ENCODE results near the gene CCDC27.

Gene CCDC27

GRCh38 chr1:3718764-3719163, 33.5 kb upstream of the CCDC27 start:
- no peak for ATAC-seq

- ATAC-seq = no peak
Measured at GRCh38 chr1:3721955-3722465, 30.2 kb upstream of the CCDC27 start.

- no peak for ATAC-seq
Measured at GRCh38 chr1:3722846-3723245, 29.4 kb upstream of the CCDC27 start.

GRCh38 chr1:3724416-3725030, 27.7 kb upstream of the CCDC27 start:
- ATAC-seq = peak; percentile 35 to 57

- ATAC-seq = no peak
Measured at GRCh38 chr1:3725366-3725765, 26.9 kb upstream of the CCDC27 start.

GRCh38 chr1:3727042-3727824, 25.0 kb upstream of the CCDC27 start:
- no peak for ATAC-seq

- ATAC-seq = no peak
Measured at GRCh38 chr1:3727825-3728776, 24.1 kb upstream of the CCDC27 start.

- no peak for ATAC-seq
Measured at GRCh38 chr1:3729594-3730542, 22.4 kb upstream of the CCDC27 start.

GRCh38 chr1:3730543-3731247, 21.6 kb upstream of the CCDC27 start:
- no peak for ATAC-seq

- no peak for ATAC-seq
Measured at GRCh38 chr1:3731583-3732433, 20.4 kb upstream of the CCDC27 start.

- no peak for ATAC-seq
Measured at GRCh38 chr1:3732434-3733093, 19.7 kb upstream of the CCDC27 start.

- no peak for ATAC-seq
Measured at GRCh38 chr1:3733094-3733882, 19.0 kb upstream of the CCDC27 start.

- no peak for ATAC-seq
Measured at GRCh38 chr1:3733883-3734589, 18.2 kb upstream of the CCDC27 start.

GRCh38 chr1:3734602-3735001, 17.6 kb upstream of the CCDC27 start:
- no peak for ATAC-seq

GRCh38 chr1:3735027-3735681, 17.1 kb upstream of the CCDC27 start:
- no peak for ATAC-seq

- no peak for ATAC-seq
Measured at GRCh38 chr1:3735688-3736087, 16.6 kb upstream of the CCDC27 start.

- no peak for ATAC-seq
Measured at GRCh38 chr1:3736131-3736561, 16.1 kb upstream of the CCDC27 start.

GRCh38 chr1:3736708-3737107, 15.5 kb upstream of the CCDC27 start:
- no peak for ATAC-seq
